Measurements from ENCODE around the gene LIMS2. TPM values are rescaled to one million over a fixed set of nuclear protein-coding genes. Genes with fewer than 3 reads are reported as not detected.

The LIMS2 gene
- total and polyA plus RNA-seq, 2 experiments from 2014 or later = 1.6 to 3.5 TPM

GRCh38 chr2:127653421-127654083, 21.8 kb downstream of the LIMS2 start:
- Histone ChIP-seq H3K4me1 (ENCODE audit: insufficient read depth) (no peaks in the 10 kb centered on the region), H4K20me1 (replicated peaks; ENCODE audit: insufficient read depth) (no peaks in the 10 kb centered on the region; the same call in 1 of the 2 replicates), H3F3A (replicated peaks; ENCODE audit: low read depth) (no peaks in the 10 kb centered on the region), H3K4me3 (no peak overlapping the region), H3K4me2 (no peak overlapping the region), H3K27ac (ENCODE audit: low read depth) (no peak overlapping the region), H2AFZ (no peak overlapping the region), H3K36me3 (ENCODE audit: insufficient read depth) (no peaks in the 10 kb centered on the region), H3K79me2 (replicated peaks; ENCODE audit: insufficient read depth) (no peaks in the 10 kb centered on the region), H3K9me2 (ENCODE audit: insufficient read depth) (no peaks in the 10 kb centered on the region), H3K27me3 (ENCODE audit: insufficient read depth) (no peaks in the 10 kb centered on the region)
- DNase-seq (ENCODE audit: low spot score) = no peak
- Mint-ChIP-seq H3K9me3 (no peaks in the 10 kb centered on the region), H3K27ac (no peak overlapping the region), H3K4me1 (peaks cover 8% of the 10 kb centered on the region), H3K27me3 (ENCODE audit: insufficient read depth, low read depth, poor library complexity) (peaks cover 22% of the 10 kb centered on the region), H3K36me3 (ENCODE audit: low read depth) (no peaks in the 10 kb centered on the region; the same call in 2 of the 3 replicates), H3K4me3 (no peak overlapping the region)
- no peak for ATAC-seq
- TF ChIP-seq ZNF331 (CRISPR knock-in tag; IDR thresholded peaks at IDR 0.05; ENCODE audit: low read depth) (no peak), STAT1 (IDR thresholded peaks at IDR 0.05; ENCODE audit: unreplicated experiment) (no peak), ZNF114 (CRISPR knock-in tag; IDR thresholded peaks at IDR 0.05) (no peak), NANOG (IDR thresholded peaks at IDR 0.05; ENCODE audit: borderline replicate concordance) (no peak), POLR2AphosphoS5 (IDR thresholded peaks at IDR 0.05; ENCODE audit: low read depth) (no peak), EZH2phosphoT487 (IDR thresholded peaks at IDR 0.05; ENCODE audit: unreplicated experiment) (no peak), CTCF (conservative IDR thresholded peaks at IDR 0.05; ENCODE audit: low read depth in 2 of 2) (no peak), JUNB (IDR thresholded peaks at IDR 0.05; ENCODE audit: unreplicated experiment) (no peak), CREB1 (CRISPR knock-in tag; IDR thresholded peaks at IDR 0.05; ENCODE audit: low read depth) (no peak), EZH2 (IDR thresholded peaks at IDR 0.05; ENCODE audit: low read depth, unreplicated experiment) (no peak), REST (IDR thresholded peaks at IDR 0.05; ENCODE audit: unreplicated experiment) (no peak)
- TF ChIP-seq, protein P1, sequence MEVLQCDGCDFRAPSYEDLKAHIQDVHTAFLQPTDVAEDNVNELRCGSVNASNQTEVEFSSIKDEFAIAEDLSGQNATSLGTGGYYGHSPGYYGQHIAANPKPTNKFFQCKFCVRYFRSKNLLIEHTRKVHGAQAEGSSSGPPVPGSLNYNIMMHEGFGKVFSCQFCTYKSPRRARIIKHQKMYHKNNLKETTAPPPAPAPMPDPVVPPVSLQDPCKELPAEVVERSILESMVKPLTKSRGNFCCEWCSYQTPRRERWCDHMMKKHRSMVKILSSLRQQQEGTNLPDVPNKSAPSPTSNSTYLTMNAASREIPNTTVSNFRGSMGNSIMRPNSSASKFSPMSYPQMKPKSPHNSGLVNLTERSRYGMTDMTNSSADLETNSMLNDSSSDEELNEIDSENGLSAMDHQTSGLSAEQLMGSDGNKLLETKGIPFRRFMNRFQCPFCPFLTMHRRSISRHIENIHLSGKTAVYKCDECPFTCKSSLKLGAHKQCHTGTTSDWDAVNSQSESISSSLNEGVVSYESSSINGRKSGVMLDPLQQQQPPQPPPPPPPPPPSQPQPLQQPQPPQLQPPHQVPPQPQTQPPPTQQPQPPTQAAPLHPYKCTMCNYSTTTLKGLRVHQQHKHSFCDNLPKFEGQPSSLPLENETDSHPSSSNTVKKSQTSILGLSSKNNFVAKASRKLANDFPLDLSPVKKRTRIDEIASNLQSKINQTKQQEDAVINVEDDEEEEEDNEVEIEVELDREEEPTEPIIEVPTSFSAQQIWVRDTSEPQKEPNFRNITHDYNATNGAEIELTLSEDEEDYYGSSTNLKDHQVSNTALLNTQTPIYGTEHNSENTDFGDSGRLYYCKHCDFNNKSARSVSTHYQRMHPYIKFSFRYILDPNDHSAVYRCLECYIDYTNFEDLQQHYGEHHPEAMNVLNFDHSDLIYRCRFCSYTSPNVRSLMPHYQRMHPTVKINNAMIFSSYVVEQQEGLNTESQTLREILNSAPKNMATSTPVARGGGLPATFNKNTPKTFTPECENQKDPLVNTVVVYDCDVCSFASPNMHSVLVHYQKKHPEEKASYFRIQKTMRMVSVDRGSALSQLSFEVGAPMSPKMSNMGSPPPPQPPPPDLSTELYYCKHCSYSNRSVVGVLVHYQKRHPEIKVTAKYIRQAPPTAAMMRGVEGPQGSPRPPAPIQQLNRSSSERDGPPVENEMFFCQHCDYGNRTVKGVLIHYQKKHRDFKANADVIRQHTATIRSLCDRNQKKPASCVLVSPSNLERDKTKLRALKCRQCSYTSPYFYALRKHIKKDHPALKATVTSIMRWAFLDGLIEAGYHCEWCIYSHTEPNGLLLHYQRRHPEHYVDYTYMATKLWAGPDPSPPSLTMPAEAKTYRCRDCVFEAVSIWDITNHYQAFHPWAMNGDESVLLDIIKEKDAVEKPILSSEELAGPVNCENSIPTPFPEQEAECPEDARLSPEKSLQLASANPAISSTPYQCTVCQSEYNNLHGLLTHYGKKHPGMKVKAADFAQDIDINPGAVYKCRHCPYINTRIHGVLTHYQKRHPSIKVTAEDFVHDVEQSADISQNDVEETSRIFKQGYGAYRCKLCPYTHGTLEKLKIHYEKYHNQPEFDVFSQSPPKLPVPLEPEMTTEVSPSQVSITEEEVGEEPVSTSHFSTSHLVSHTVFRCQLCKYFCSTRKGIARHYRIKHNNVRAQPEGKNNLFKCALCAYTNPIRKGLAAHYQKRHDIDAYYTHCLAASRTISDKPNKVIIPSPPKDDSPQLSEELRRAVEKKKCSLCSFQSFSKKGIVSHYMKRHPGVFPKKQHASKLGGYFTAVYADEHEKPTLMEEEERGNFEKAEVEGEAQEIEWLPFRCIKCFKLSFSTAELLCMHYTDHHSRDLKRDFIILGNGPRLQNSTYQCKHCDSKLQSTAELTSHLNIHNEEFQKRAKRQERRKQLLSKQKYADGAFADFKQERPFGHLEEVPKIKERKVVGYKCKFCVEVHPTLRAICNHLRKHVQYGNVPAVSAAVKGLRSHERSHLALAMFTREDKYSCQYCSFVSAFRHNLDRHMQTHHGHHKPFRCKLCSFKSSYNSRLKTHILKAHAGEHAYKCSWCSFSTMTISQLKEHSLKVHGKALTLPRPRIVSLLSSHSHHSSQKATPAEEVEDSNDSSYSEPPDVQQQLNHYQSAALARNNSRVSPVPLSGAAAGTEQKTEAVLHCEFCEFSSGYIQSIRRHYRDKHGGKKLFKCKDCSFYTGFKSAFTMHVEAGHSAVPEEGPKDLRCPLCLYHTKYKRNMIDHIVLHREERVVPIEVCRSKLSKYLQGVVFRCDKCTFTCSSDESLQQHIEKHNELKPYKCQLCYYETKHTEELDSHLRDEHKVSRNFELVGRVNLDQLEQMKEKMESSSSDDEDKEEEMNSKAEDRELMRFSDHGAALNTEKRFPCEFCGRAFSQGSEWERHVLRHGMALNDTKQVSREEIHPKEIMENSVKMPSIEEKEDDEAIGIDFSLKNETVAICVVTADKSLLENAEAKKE (CRISPR knock-in tag; IDR thresholded peaks at IDR 0.05) = no peak
- TF ChIP-seq, protein P2, sequence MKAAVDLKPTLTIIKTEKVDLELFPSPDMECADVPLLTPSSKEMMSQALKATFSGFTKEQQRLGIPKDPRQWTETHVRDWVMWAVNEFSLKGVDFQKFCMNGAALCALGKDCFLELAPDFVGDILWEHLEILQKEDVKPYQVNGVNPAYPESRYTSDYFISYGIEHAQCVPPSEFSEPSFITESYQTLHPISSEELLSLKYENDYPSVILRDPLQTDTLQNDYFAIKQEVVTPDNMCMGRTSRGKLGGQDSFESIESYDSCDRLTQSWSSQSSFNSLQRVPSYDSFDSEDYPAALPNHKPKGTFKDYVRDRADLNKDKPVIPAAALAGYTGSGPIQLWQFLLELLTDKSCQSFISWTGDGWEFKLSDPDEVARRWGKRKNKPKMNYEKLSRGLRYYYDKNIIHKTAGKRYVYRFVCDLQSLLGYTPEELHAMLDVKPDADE (IDR thresholded peaks at IDR 0.05) = no peak
